ENCODE results near the gene ZNF736.

GRCh38 chr7:64312826-64313225 lies 935 bp upstream of the ZNF736 start:
- TF ChIP-seq CTCF (IDR thresholded peaks at IDR 0.05), result no peak
- TF ChIP-seq POLR2AphosphoS5 (IDR thresholded peaks at IDR 0.05), result no peak

Measured in suprapubic skin (tissue), 3 donors.